Upper lobe of left lung (tissue), 6 donors: ENCODE measurements around the gene LIPC. TPM values are rescaled to one million over a fixed set of nuclear protein-coding genes. Genes with fewer than 3 reads are reported as not detected.

Experiments used
- ATAC-seq, 2 donors: fragments of 200-7000 bp; cut with Tn5 transposase; one replicate each; pipeline ENCODE4 v1.9.1; 2022; ENCODE audit warnings: mild to moderate bottlenecking in 2 of 2, moderate library complexity in 2 of 2; ENCODE audit not compliant: low FRiP score in 2 of 2
- DNase-seq, 2 donors: peaks; one replicate each; pipeline ENCODE4 v3.0.0-alpha.2; 2019 to 2020
- H3K27ac ChIP-seq, 4 donors: fragments of 200-600 bp; sonication (generic); one replicate each; pipeline ENCODE4 v1.5.1; 2016 to 2019
- H3K27me3 ChIP-seq, 4 donors: fragments of 200-600 bp; sonication (generic); one replicate each; pipeline ENCODE4 v1.5.1; 2017 to 2019
- H3K36me3 ChIP-seq, 4 donors: fragments of 200-600 bp; sonication (generic); one replicate each; pipeline ENCODE4 v1.5.1; 2016 to 2019
- H3K4me1 ChIP-seq, 4 donors: fragments of 200-600 bp; sonication (generic); one replicate each; pipeline ENCODE4 v1.5.1; 2018 to 2019
- H3K4me3 ChIP-seq, 4 donors: fragments of 200-600 bp; sonication (generic); one replicate each; pipeline ENCODE4 v1.5.1; 2017 to 2019; ENCODE audit warnings: mild to moderate bottlenecking in 2 of 4, moderate library complexity in 1 of 4
- H3K9me3 ChIP-seq, 4 donors: fragments of 200-600 bp; sonication (generic); one replicate each; pipeline ENCODE4 v1.5.1; 2018 to 2019
- EP300 ChIP-seq, 4 donors: sonication (generic); formaldehyde crosslinking; IDR thresholded peaks; one replicate each; pipeline ENCODE4 v1.5.1; 2017; ENCODE audit warnings: antibody characterized with exemption in 4 of 4, control low read depth in 2 of 4
- POLR2A ChIP-seq, 4 donors: fragments of 450-650 bp; IDR thresholded peaks; one replicate each; pipeline ENCODE4 v1.5.1; 2016 to 2017; ENCODE audit warnings: antibody characterized with exemption in 4 of 4, mild to moderate bottlenecking in 2 of 4
- POLR2AphosphoS5 ChIP-seq, 2 donors: sonication (generic); formaldehyde crosslinking; IDR thresholded peaks; one replicate each; pipeline ENCODE4 v1.5.1; 2017; ENCODE audit warnings: antibody characterized with exemption in 2 of 2
- WGBS, 2 donors: methylation state at CpG; one replicate each; pipeline ENCODE4 v1.1.5; 2017 to 2018; 5-methylcytosine and 5-hydroxymethylcytosine counted together
- total RNA-seq, 6 donors: library from RNA; depleted of rRNA in 4 of 6; stranded (reverse); fragments of >200 nt in 4 of 6; gene quantifications; one replicate each; pipeline versions ENCODE4 v1.1.0 to v1.2.1, GENCODE V29; 2016 to 2021
- TF ChIP-seq, protein P1 (sequence below), 6 experiments: fragments of 450-650 bp in 4 of 6; fragments of 200-600 bp in 2 of 6; sonication (generic) in 2 of 6; IDR thresholded peaks; one replicate each; pipeline ENCODE4 v1.5.1; 2016 to 2019; ENCODE audit warnings: antibody characterized with exemption in 6 of 6
- donor health status: DM: no; HTN: no; CAD: no; lungs with moderate emphysema.
- donor health status: DM: no; HTN: yes; CAD: no; lungs with severe emphysema.

The LIPC gene
- total RNA-seq, 6 donors from 2014 or later = 0.40 to 0.89 (median 0.75) TPM; not detected in 2

DNA sequence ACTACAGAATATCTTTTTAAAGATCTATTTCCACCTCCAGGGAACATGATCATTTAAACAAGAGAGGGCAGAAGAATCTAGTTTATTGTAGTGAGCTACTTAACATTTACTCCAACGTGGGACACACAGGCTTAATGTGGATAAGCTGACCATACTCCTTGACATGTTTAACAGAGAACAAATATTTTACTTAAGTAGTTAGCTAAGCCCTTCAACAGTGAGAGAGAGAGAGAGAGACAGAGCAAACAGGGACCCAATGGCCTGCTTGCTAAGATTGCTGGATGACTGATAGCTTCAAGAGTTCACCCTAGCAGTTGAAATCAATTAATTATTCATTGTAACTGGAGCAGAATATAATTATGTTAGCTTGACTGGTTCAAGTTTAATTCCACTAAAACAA is 159.1 kb downstream of the LIPC start:
- peaks cover 0 to 6% (median 2%) of the 10 kb centered on the region in 4 donors for H3K36me3 ChIP-seq
- no peaks in the 10 kb centered on the region for H3K9me3 ChIP-seq
- no peaks in the 10 kb centered on the region for H3K4me1 ChIP-seq
- no peaks in the 10 kb centered on the region for H3K27me3 ChIP-seq
- no peak for TF ChIP-seq POLR2AphosphoS5 (IDR thresholded peaks at IDR 0.05)
- no peak for TF ChIP-seq EP300 (IDR thresholded peaks at IDR 0.05)
- TF ChIP-seq, protein P1, sequence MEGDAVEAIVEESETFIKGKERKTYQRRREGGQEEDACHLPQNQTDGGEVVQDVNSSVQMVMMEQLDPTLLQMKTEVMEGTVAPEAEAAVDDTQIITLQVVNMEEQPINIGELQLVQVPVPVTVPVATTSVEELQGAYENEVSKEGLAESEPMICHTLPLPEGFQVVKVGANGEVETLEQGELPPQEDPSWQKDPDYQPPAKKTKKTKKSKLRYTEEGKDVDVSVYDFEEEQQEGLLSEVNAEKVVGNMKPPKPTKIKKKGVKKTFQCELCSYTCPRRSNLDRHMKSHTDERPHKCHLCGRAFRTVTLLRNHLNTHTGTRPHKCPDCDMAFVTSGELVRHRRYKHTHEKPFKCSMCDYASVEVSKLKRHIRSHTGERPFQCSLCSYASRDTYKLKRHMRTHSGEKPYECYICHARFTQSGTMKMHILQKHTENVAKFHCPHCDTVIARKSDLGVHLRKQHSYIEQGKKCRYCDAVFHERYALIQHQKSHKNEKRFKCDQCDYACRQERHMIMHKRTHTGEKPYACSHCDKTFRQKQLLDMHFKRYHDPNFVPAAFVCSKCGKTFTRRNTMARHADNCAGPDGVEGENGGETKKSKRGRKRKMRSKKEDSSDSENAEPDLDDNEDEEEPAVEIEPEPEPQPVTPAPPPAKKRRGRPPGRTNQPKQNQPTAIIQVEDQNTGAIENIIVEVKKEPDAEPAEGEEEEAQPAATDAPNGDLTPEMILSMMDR (IDR thresholded peaks at IDR 0.05) = no peak
- no peak for TF ChIP-seq POLR2A (IDR thresholded peaks at IDR 0.05)
- ATAC-seq (peak in 1 of 2 donors; percentile 83), DNase-seq (no peak)
- no peak overlapping the region for H3K27ac ChIP-seq
- H3K4me3 ChIP-seq = no peak overlapping the region
- WGBS, 2 donors = 43 to 46% methylated on average over 1 of the region's 1 CpG

DNA sequence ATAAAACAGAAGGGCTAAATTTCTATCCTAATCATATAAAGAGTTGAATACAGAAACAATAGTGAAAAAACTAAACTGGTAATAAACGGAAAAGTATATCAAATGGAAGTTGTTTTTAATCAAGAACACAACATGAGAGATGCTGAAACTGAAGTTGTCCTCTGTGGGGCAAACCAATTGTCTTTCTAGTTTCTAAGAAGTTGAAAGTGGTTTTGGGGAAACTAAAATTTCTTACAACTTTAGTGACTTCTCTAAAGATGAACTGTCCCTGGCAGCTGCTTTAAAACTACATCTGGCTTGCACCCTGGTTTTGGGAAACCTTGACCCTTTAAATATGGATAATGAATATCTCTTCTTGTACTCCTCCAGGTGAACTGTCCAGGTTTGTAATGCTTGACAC is 162.1 kb downstream of the LIPC start:
- Histone ChIP-seq H3K4me1 (no peaks in the 10 kb centered on the region), H3K27ac (no peak overlapping the region), H3K9me3 (no peaks in the 10 kb centered on the region), H3K36me3 (peaks cover 0 to 23% (median 7%) of the 10 kb centered on the region in 4 donors), H3K27me3 (no peaks in the 10 kb centered on the region), H3K4me3 (no peak overlapping the region)
- DNase-seq (no peak), ATAC-seq (no peak)
- TF ChIP-seq, protein P1 (IDR thresholded peaks at IDR 0.05) = no peak
- TF ChIP-seq POLR2A (IDR thresholded peaks at IDR 0.05) (no peak), POLR2AphosphoS5 (IDR thresholded peaks at IDR 0.05) (no peak), EP300 (IDR thresholded peaks at IDR 0.05) (no peak)
- 90 to 93% methylated on average over 1 of the region's 1 CpG for WGBS, 2 donors

DNA sequence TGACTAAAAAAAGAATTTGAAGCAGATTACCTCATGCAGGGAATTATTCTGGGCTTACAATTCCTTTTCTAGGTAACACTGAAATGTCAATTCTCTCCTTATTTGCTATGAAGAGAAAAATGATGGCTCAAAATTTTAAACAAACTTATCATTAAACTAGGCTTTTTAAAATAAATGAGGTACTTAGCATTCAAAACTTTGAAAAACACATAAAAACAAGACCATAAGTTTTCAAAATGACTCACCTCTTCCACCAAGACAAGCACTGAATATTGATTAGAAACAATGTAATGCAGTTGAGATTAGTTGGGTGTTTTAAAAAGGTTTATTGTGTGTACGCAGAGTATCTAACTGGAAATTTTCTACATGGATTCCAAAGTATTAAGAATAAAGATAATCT is 163.1 kb downstream of the LIPC start:
- H3K27me3 ChIP-seq = no peaks in the 10 kb centered on the region
- H3K9me3 ChIP-seq = no peaks in the 10 kb centered on the region
- no peak for DNase-seq
- ATAC-seq = no peak
- TF ChIP-seq, protein P1 (IDR thresholded peaks at IDR 0.05) = no peak
- TF ChIP-seq POLR2AphosphoS5 (IDR thresholded peaks at IDR 0.05) = no peak
- TF ChIP-seq EP300 (IDR thresholded peaks at IDR 0.05) = no peak
- no peak for TF ChIP-seq POLR2A (IDR thresholded peaks at IDR 0.05)
- 96 to 100% methylated on average over 1 of the region's 1 CpG for WGBS, 2 donors
- H3K27ac ChIP-seq = no peak overlapping the region
- H3K4me1 ChIP-seq = no peaks in the 10 kb centered on the region
- H3K36me3 ChIP-seq = peaks cover 0 to 23% (median 7%) of the 10 kb centered on the region in 4 donors
- H3K4me3 ChIP-seq = no peak overlapping the region

DNA sequence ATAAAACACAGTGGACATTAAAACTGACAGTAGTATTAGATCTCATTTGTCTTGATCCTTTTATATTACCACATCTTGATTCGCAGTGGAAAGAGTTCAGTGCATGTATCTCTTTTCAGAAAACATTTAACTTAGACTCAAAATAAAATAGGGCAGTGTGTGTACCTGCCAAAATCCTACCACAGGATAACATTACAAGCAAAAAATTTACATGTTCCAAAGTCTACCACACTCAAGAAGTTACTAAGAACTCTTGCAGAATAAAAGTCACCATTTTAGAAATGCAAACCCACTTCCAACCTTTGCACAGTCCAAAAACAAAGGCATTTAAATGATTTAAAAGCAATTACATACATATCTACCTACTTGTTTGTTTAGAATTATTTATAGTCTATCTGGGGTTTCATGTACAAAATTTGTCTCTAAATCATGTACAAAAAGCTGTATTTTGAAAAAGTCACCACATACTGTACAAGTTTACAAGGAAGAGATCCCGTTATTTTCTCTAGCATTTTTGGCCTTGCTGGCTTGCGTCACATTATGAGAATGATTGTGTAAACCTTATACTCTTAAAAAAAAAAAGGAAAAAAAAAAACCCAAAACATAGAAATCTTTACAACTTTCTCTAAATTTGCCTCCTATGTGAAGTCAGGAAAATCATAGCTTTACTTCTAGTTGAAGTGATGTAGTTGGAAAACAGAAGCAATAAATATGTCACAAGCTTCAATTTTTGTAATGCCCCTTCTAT is 163.9 kb downstream of the LIPC start:
- DNase-seq (no peak), ATAC-seq (no peak)
- Histone ChIP-seq H3K4me3 (no peak overlapping the region), H3K27ac (no peak overlapping the region), H3K9me3 (no peaks in the 10 kb centered on the region), H3K27me3 (no peaks in the 10 kb centered on the region), H3K4me1 (no peaks in the 10 kb centered on the region), H3K36me3 (peaks cover 0 to 23% (median 7%) of the 10 kb centered on the region in 4 donors)
- TF ChIP-seq EP300 (IDR thresholded peaks at IDR 0.05) (no peak), POLR2AphosphoS5 (IDR thresholded peaks at IDR 0.05) (no peak), POLR2A (IDR thresholded peaks at IDR 0.05) (no peak)
- TF ChIP-seq, protein P1 (IDR thresholded peaks at IDR 0.05) = no peak
- 75 to 79% methylated on average over 3 of the region's 3 CpGs for WGBS, 2 donors
